ENCODE data around the gene LAMTOR4. TPM values are rescaled to one million over a fixed set of nuclear protein-coding genes. Genes with fewer than 3 reads are reported as not detected.

Gene LAMTOR4
- total RNA-seq, 3 donors from 2014 or later (not counting 1 experiment from before 2014, with no cell fraction given) = 148 to 161 (median 156) TPM

- peak; percentile 88 to 93 for DNase-seq
- Histone ChIP-seq H3K9me3 (ENCODE audit: control insufficient read depth, insufficient read depth, low read length) (no peaks in the 10 kb centered on the region), H3K4me3 (ENCODE audit: low read length) (peak within 1 kb of the TSS; percentile 66), H3K36me3 (ENCODE audit: control insufficient read depth, insufficient read depth, low read length) (peaks cover 26% of the 10 kb centered on the region), H3K27me3 (ENCODE audit: control insufficient read depth, insufficient read depth, low read length) (no peaks in the 10 kb centered on the region), H3K4me1 (ENCODE audit: control insufficient read depth, insufficient read depth, low read length) (peaks cover 31% of the 10 kb centered on the region), H3K27ac (ENCODE audit: low read length) (peak within 1 kb of the TSS; percentile 64)
- Mint-ChIP-seq H3K27ac (peak within 1 kb of the TSS; percentile 80 to 85), H3K4me3 (peak within 1 kb of the TSS; percentile 86), H3K36me3 (no peaks in the 10 kb centered on the region), H3K27me3 (ENCODE audit: low read depth in 2 of 2) (no peaks in the 10 kb centered on the region), H3K9me3 (no peaks in the 10 kb centered on the region), H3K4me1 (peaks cover 6 to 20% of the 10 kb centered on the region in 2 donors)
- intact Hi-C loops (cut with micrococcal nuclease) = loop anchor here (1.0 kb wide), 1 partner anchor 10 kb away; the partner anchor contains the start of gene LAMTOR4
- peak; percentile 91 to 94 (median 94) for ATAC-seq
- under 1% methylated on average over 87 of the region's 87 CpGs for WGBS (ENCODE audit: insufficient coverage)
- no peak for TF ChIP-seq CTCF (IDR thresholded peaks at IDR 0.05)
Observed at GRCh38 chr7:100158229-100159098, 9.7 kb downstream of the LAMTOR4 start, which contains the start of gene TRAPPC14. Gene TRAPPC14, minus strand, starts transcription at chr7:100158723. Its CDS starts 224 bp downstream, at chr7:100158499.

DNA sequence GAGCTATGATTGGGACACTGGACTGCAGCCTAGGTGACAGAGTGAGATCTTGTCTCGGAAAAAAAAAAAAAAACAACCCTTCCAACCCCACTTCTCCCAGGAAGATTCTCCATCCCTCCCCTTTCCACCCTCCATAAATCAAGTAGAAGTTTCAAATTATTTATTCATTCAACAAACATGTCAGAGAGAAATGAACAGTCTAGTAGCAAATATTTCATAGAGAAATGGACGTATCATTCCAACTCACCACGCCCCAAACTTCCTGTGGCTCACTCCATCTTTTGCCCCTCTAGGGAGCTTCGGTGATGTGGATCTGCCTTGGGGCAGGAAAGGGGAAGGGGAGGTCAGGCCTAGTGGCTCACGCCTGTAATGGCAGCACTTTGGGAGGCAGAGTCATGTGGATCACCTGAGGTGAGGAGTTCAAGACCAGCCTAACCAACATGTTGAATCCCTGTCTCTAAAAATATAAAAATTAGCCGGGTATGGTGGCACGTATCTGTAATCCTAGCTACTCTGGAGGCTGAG lies 10.4 kb downstream of the LAMTOR4 start:
- Histone ChIP-seq H3K4me1 (ENCODE audit: control insufficient read depth, insufficient read depth, low read length) (peaks cover 28% of the 10 kb centered on the region), H3K36me3 (ENCODE audit: control insufficient read depth, insufficient read depth, low read length) (peaks cover 19% of the 10 kb centered on the region), H3K9me3 (ENCODE audit: control insufficient read depth, insufficient read depth, low read length) (no peaks in the 10 kb centered on the region), H3K27me3 (ENCODE audit: control insufficient read depth, insufficient read depth, low read length) (no peaks in the 10 kb centered on the region), H3K4me3 (ENCODE audit: low read length) (peak overlapping the region; percentile 66), H3K27ac (ENCODE audit: low read length) (peak overlapping the region; percentile 64)
- Mint-ChIP-seq H3K4me1 (peaks cover 6 to 17% of the 10 kb centered on the region in 2 donors), H3K27me3 (ENCODE audit: low read depth in 2 of 2) (no peaks in the 10 kb centered on the region), H3K4me3 (peak overlapping the region; percentile 84), H3K9me3 (no peaks in the 10 kb centered on the region), H3K27ac (peak overlapping the region; percentile 71 to 85), H3K36me3 (no peaks in the 10 kb centered on the region)
- DNase-seq (peak in 1 of 2 donors; percentile 19), ATAC-seq (no peak)
- TF ChIP-seq CTCF (IDR thresholded peaks at IDR 0.05) = no peak
- 72% methylated on average over 5 of the region's 7 CpGs for WGBS (ENCODE audit: insufficient coverage)
- intact Hi-C loops (cut with micrococcal nuclease) = no loop called here

GRCh38 chr7:100160067-100160466 lies 11.3 kb downstream of the LAMTOR4 start:
- peaks cover 16% of the 10 kb centered on the region for H3K36me3 ChIP-seq (ENCODE audit: control insufficient read depth, insufficient read depth, low read length)
- peaks cover 28% of the 10 kb centered on the region for H3K4me1 ChIP-seq (ENCODE audit: control insufficient read depth, insufficient read depth, low read length)
- Mint-ChIP-seq H3K27me3 (ENCODE audit: low read depth in 2 of 2) (no peaks in the 10 kb centered on the region), H3K4me3 (peak overlapping the region; percentile 58), H3K27ac (no peak overlapping the region), H3K36me3 (no peaks in the 10 kb centered on the region), H3K9me3 (no peaks in the 10 kb centered on the region), H3K4me1 (peaks cover 6 to 17% of the 10 kb centered on the region in 2 donors)
- DNase-seq = no peak
- no peak overlapping the region for H3K4me3 ChIP-seq (ENCODE audit: low read length)
- no peak overlapping the region for H3K27ac ChIP-seq (ENCODE audit: low read length)
- no peaks in the 10 kb centered on the region for H3K27me3 ChIP-seq (ENCODE audit: control insufficient read depth, insufficient read depth, low read length)
- no peak for ATAC-seq
- no peaks in the 10 kb centered on the region for H3K9me3 ChIP-seq (ENCODE audit: control insufficient read depth, insufficient read depth, low read length)
- intact Hi-C loops (cut with micrococcal nuclease) = no loop called here
- TF ChIP-seq CTCF (IDR thresholded peaks at IDR 0.05) = no peak
- WGBS (ENCODE audit: insufficient coverage) = 97% methylated on average over 18 of the region's 18 CpGs
